LNCaP clone FGC (cell line): ENCODE data around the gene NMS.

Source experiments
- DNase-seq: peaks from one replicate; pipeline ENCODE4 v3.0.0-alpha.2; 2011; ENCODE audit warnings: low read depth
- H3K4me3 ChIP-seq: 2 replicates; pipeline ENCODE4 v1.5.1; 2011; ENCODE audit warnings: mild to moderate bottlenecking, low read depth, low read length, control low read depth
- CTCF ChIP-seq: IDR thresholded peaks from 2 replicates; pipeline ENCODE4 v1.5.1; 2012; ENCODE audit warnings: mild to moderate bottlenecking; ENCODE audit not compliant: control insufficient read depth, insufficient read depth; ENCODE audit errors: extremely low read depth

Gene NMS

GRCh38 chr2:100513650-100514049 lies 43.4 kb downstream of the NMS start:
- H3K4me3 ChIP-seq: no peak overlapping the region
- DNase-seq: no peak
- no peak for TF ChIP-seq CTCF

GRCh38 chr2:100517556-100517955 lies 47.3 kb downstream of the NMS start:
- DNase-seq: no peak
- no peak for TF ChIP-seq CTCF
- no peak overlapping the region for H3K4me3 ChIP-seq

GRCh38 chr2:100518801-100519200 lies 48.5 kb downstream of the NMS start:
- TF ChIP-seq CTCF: no peak
- no peak for DNase-seq
- H3K4me3 ChIP-seq: no peak overlapping the region

GRCh38 chr2:100520224-100520623 lies 49.9 kb downstream of the NMS start:
- no peak for TF ChIP-seq CTCF
- no peak overlapping the region for H3K4me3 ChIP-seq
- DNase-seq: no peak

- no peak overlapping the region for H3K4me3 ChIP-seq
- no peak for DNase-seq
- TF ChIP-seq CTCF: no peak
Observed at GRCh38 chr2:100522430-100522829, 52.1 kb downstream of the NMS start.

- no peak overlapping the region for H3K4me3 ChIP-seq
- no peak for TF ChIP-seq CTCF
- DNase-seq: no peak
Observed at GRCh38 chr2:100524331-100524730, 54.0 kb downstream of the NMS start.

GRCh38 chr2:100526868-100527267 lies 56.6 kb downstream of the NMS start:
- TF ChIP-seq CTCF: no peak
- DNase-seq: no peak
- no peak overlapping the region for H3K4me3 ChIP-seq
